WTC11 (cell line): Measurements from ENCODE around the gene TMEM95. TPM values are rescaled to one million over a fixed set of nuclear protein-coding genes. Genes with fewer than 3 reads are reported as not detected.

ENCODE experiments used
- ATAC-seq: fragments of 200-7000 bp; cut with Tn5 transposase; 2 replicates; pipeline ENCODE4 v1.10.0; 2021; ENCODE audit warnings: mild to moderate bottlenecking, moderate library complexity
- CTCF ChIA-PET: fragments of 300-600 bp; sonication (Branson Sonifier 250); formaldehyde crosslinking; loops from one replicate; lab custom pipeline; 2021; ENCODE audit warnings: antibody characterized with exemption; lab: Charles Lee
- POLR2A ChIA-PET: fragments of 350-600 bp; sonication (Branson Sonifier 250); formaldehyde crosslinking; loops from one replicate; lab custom pipeline; 2021; ENCODE audit warnings: antibody characterized with exemption; lab: Charles Lee
- DNase-seq: peaks from one replicate; pipeline ENCODE4 v3.0.0; 2021; ENCODE audit warnings: low spot score
- H3K27ac Mint-ChIP-seq: 2 replicates; pipeline ENCODE4 v1.8.0; 2021; ENCODE audit warnings: mixed read lengths
- H3K27me3 Mint-ChIP-seq: 2 replicates; pipeline ENCODE4 v1.8.0; 2021; ENCODE audit warnings: low read depth, mild to moderate bottlenecking, moderate library complexity, mixed read lengths
- H3K36me3 Mint-ChIP-seq: 2 replicates; pipeline ENCODE4 v1.8.0; 2021; ENCODE audit warnings: mixed read lengths
- H3K4me1 Mint-ChIP-seq: 2 replicates; pipeline ENCODE4 v1.8.0; 2022; ENCODE audit warnings: mixed read lengths
- H3K4me3 Mint-ChIP-seq: 2 replicates; pipeline ENCODE4 v1.8.0; 2021; ENCODE audit warnings: mild to moderate bottlenecking, moderate library complexity, mixed read lengths
- H3K9me3 Mint-ChIP-seq: 2 replicates; pipeline ENCODE4 v1.8.0; 2021; ENCODE audit warnings: mixed read lengths
- AR ChIP-seq: fragments of 250-450 bp; sonication (Bioruptor Pico); IDR thresholded peaks from 2 replicates; pipeline ENCODE4 v1.9.0; 2021; ENCODE audit warnings: mild to moderate bottlenecking
- CTCF ChIP-seq: fragments of 200-600 bp; IDR thresholded peaks from 2 replicates; pipeline ENCODE4 v1.8.0; 2022; ENCODE audit warnings: antibody characterized with exemption
- E2F4 ChIP-seq: sonication (generic); formaldehyde crosslinking; IDR thresholded peaks from 2 replicates; pipeline ENCODE4 v1.8.1; 2022; ENCODE audit warnings: low read depth, mild to moderate bottlenecking, moderate library complexity, missing genetic modification reagents, borderline replicate concordance
- ETV6 ChIP-seq: sonication (generic); formaldehyde crosslinking; IDR thresholded peaks from 2 replicates; pipeline ENCODE4 v1.8.1; 2022; ENCODE audit warnings: mild to moderate bottlenecking, missing genetic modification reagents
- FOXJ3 ChIP-seq: sonication (generic); formaldehyde crosslinking; IDR thresholded peaks from 2 replicates; pipeline ENCODE4 v1.9.0; 2021; ENCODE audit warnings: missing genetic modification reagents, mild to moderate bottlenecking, borderline replicate concordance
- FOXP1 ChIP-seq: sonication (generic); formaldehyde crosslinking; IDR thresholded peaks from 2 replicates; pipeline ENCODE4 v1.8.0; 2022; ENCODE audit warnings: missing genetic modification reagents, mild to moderate bottlenecking, moderate library complexity, borderline replicate concordance
- GABPB1 ChIP-seq: sonication (generic); formaldehyde crosslinking; IDR thresholded peaks from 2 replicates; pipeline ENCODE4 v1.8.1; 2023; ENCODE audit warnings: mild to moderate bottlenecking, missing genetic modification reagents
- GRHL2 ChIP-seq: fragments of 250-450 bp; sonication (Bioruptor Pico); IDR thresholded peaks from 2 replicates; pipeline ENCODE4 v1.8.0; 2022; ENCODE audit warnings: mild to moderate bottlenecking, moderate library complexity; ENCODE audit not compliant: insufficient replicate concordance, severe bottlenecking
- HMGXB4 ChIP-seq: sonication (generic); formaldehyde crosslinking; IDR thresholded peaks from 2 replicates; pipeline ENCODE4 v1.8.1; 2023; ENCODE audit warnings: mild to moderate bottlenecking, moderate library complexity, missing genetic modification reagents
- NFYB ChIP-seq: sonication (generic); formaldehyde crosslinking; conservative IDR thresholded peaks from 2 replicates; pipeline ENCODE4 v1.8.0; 2022; ENCODE audit warnings: low read depth, missing genetic modification reagents
- NR3C1 ChIP-seq: sonication (generic); formaldehyde crosslinking; conservative IDR thresholded peaks from 2 replicates; pipeline ENCODE4 v1.8.1; 2023; ENCODE audit warnings: low read depth, mild to moderate bottlenecking, missing genetic modification reagents
- OVOL2 ChIP-seq: fragments of 250-450 bp; sonication (Bioruptor Pico); IDR thresholded peaks from 2 replicates; pipeline ENCODE4 v1.9.0; 2021; ENCODE audit warnings: mild to moderate bottlenecking, borderline replicate concordance
- SP1 ChIP-seq: sonication (generic); formaldehyde crosslinking; conservative IDR thresholded peaks from 2 replicates; pipeline ENCODE4 v1.8.1; 2022; ENCODE audit warnings: missing genetic modification reagents
- TCF7 ChIP-seq: sonication (generic); formaldehyde crosslinking; IDR thresholded peaks from 2 replicates; pipeline ENCODE4 v1.8.0; 2022; ENCODE audit warnings: mild to moderate bottlenecking, low read depth, missing genetic modification reagents, moderate library complexity
- TEAD1 ChIP-seq: sonication (generic); formaldehyde crosslinking; IDR thresholded peaks from 2 replicates; pipeline ENCODE4 v1.8.0; 2022; ENCODE audit warnings: mild to moderate bottlenecking, missing genetic modification reagents
- TEAD4 ChIP-seq: sonication (generic); formaldehyde crosslinking; IDR thresholded peaks from 2 replicates; pipeline ENCODE4 v1.8.0; 2022; ENCODE audit warnings: mild to moderate bottlenecking, missing genetic modification reagents
- ZBTB21 ChIP-seq: sonication (generic); formaldehyde crosslinking; IDR thresholded peaks from 2 replicates; pipeline ENCODE4 v1.8.1; 2023; ENCODE audit warnings: mild to moderate bottlenecking, missing genetic modification reagents, borderline replicate concordance
- ZNF121 ChIP-seq: sonication (generic); formaldehyde crosslinking; IDR thresholded peaks from 2 replicates; pipeline ENCODE4 v1.8.0; 2023; ENCODE audit warnings: missing genetic modification reagents
- ZNF317 ChIP-seq: sonication (generic); formaldehyde crosslinking; IDR thresholded peaks from 2 replicates; pipeline ENCODE4 v1.8.1; 2023; ENCODE audit warnings: low read depth, mild to moderate bottlenecking, moderate library complexity, missing genetic modification reagents, borderline replicate concordance
- total RNA-seq: library from RNA; stranded (reverse); gene quantifications from 3 replicates; pipeline ENCODE4 v1.2.3, GENCODE V29; 2021
- TF ChIP-seq, protein P1 (sequence below): sonication (generic); formaldehyde crosslinking; IDR thresholded peaks from 2 replicates; pipeline ENCODE4 v1.8.0; 2022; ENCODE audit warnings: mild to moderate bottlenecking, missing genetic modification reagents
- TF ChIP-seq, protein P2 (sequence below): sonication (generic); formaldehyde crosslinking; IDR thresholded peaks from 2 replicates; pipeline ENCODE4 v1.8.0; 2023; ENCODE audit warnings: missing genetic modification reagents, mild to moderate bottlenecking, borderline replicate concordance

TMEM95 gene
- total RNA-seq, 1 experiment from 2014 or later: not detected

GRCh38 chr17:7394452-7395191, 39.7 kb downstream of the TMEM95 start, which contains the start of gene PLSCR3:
Gene PLSCR3 (minus strand): TSS chr17:7394525. CDS start chr17:7394110, 415 bp downstream.
- POLR2A ChIA-PET: interaction anchor here (0.9 to 2.1 kb wide), 4 partner anchors 9 to 18 kb away, joined by 3 to 10 read pairs (median 6); partner anchors contain the start of gene TMEM256
- Mint-ChIP-seq H3K27me3 (no peaks in the 10 kb centered on the region; the same call in 1 of the 2 replicates), H3K4me3 (peak within 1 kb of the TSS; percentile 90), H3K9me3 (no peaks in the 10 kb centered on the region), H3K36me3 (peaks cover 13% of the 10 kb centered on the region), H3K4me1 (peaks cover 11% of the 10 kb centered on the region), H3K27ac (peak within 1 kb of the TSS; percentile 85)
- peak; percentile 87 for DNase-seq
- ATAC-seq: peak; percentile 78
- CTCF ChIA-PET: interaction anchor here (0.6 to 4.1 kb wide), 34 partner anchors 9 to 323 kb away, joined by 3 to 59 read pairs (median 7); partner anchors contain the start of genes ACAP1, CHRNB1, FGF11 and NLGN2
- TF ChIP-seq, protein P1, sequence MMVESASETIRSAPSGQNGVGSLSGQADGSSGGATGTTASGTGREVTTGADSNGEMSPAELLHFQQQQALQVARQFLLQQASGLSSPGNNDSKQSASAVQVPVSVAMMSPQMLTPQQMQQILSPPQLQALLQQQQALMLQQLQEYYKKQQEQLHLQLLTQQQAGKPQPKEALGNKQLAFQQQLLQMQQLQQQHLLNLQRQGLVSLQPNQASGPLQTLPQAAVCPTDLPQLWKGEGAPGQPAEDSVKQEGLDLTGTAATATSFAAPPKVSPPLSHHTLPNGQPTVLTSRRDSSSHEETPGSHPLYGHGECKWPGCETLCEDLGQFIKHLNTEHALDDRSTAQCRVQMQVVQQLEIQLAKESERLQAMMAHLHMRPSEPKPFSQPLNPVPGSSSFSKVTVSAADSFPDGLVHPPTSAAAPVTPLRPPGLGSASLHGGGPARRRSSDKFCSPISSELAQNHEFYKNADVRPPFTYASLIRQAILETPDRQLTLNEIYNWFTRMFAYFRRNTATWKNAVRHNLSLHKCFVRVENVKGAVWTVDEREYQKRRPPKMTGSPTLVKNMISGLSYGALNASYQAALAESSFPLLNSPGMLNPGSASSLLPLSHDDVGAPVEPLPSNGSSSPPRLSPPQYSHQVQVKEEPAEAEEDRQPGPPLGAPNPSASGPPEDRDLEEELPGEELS: peak; percentile 11; the same call in 1 of the 2 replicates
- TF ChIP-seq GABPB1 (CRISPR knock-in tag) (0 out of 2 replicates have a peak, but pooled peaks have one; percentile 13), ZNF121 (CRISPR knock-in tag) (no peak), FOXJ3 (CRISPR knock-in tag) (no peak), HMGXB4 (CRISPR knock-in tag) (no peak), TEAD1 (CRISPR knock-in tag) (peak; percentile 72; the same call in 1 of the 2 replicates), OVOL2 (CRISPR knock-in tag) (no peak), SP1 (peak; percentile 78), FOXP1 (CRISPR knock-in tag) (peak; percentile 59), E2F4 (CRISPR knock-in tag) (no peak), NR3C1 (CRISPR knock-in tag) (no peak; the same call in 1 of the 2 replicates), ZNF317 (CRISPR knock-in tag) (0 out of 2 replicates have a peak, but pooled peaks have one; percentile 48), TEAD4 (CRISPR knock-in tag) (no peak), NFYB (CRISPR knock-in tag) (no peak), CTCF (no peak), AR (no peak), ZBTB21 (CRISPR knock-in tag) (no peak; the same call in 1 of the 2 replicates), ETV6 (CRISPR knock-in tag) (peak; percentile 30), GRHL2 (CRISPR knock-in tag) (no peak), TCF7 (CRISPR knock-in tag) (no peak)
- TF ChIP-seq, protein P2, sequence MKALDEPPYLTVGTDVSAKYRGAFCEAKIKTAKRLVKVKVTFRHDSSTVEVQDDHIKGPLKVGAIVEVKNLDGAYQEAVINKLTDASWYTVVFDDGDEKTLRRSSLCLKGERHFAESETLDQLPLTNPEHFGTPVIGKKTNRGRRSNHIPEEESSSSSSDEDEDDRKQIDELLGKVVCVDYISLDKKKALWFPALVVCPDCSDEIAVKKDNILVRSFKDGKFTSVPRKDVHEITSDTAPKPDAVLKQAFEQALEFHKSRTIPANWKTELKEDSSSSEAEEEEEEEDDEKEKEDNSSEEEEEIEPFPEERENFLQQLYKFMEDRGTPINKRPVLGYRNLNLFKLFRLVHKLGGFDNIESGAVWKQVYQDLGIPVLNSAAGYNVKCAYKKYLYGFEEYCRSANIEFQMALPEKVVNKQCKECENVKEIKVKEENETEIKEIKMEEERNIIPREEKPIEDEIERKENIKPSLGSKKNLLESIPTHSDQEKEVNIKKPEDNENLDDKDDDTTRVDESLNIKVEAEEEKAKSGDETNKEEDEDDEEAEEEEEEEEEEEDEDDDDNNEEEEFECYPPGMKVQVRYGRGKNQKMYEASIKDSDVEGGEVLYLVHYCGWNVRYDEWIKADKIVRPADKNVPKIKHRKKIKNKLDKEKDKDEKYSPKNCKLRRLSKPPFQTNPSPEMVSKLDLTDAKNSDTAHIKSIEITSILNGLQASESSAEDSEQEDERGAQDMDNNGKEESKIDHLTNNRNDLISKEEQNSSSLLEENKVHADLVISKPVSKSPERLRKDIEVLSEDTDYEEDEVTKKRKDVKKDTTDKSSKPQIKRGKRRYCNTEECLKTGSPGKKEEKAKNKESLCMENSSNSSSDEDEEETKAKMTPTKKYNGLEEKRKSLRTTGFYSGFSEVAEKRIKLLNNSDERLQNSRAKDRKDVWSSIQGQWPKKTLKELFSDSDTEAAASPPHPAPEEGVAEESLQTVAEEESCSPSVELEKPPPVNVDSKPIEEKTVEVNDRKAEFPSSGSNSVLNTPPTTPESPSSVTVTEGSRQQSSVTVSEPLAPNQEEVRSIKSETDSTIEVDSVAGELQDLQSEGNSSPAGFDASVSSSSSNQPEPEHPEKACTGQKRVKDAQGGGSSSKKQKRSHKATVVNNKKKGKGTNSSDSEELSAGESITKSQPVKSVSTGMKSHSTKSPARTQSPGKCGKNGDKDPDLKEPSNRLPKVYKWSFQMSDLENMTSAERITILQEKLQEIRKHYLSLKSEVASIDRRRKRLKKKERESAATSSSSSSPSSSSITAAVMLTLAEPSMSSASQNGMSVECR (CRISPR knock-in tag): peak; percentile 68; the same call in 1 of the 2 replicates
